CD8-positive, alpha-beta memory T cell (primary cell): ENCODE measurements around the gene ILRUN. TPM values are rescaled to one million over a fixed set of nuclear protein-coding genes. Genes with fewer than 3 reads are reported as not detected.
"Not testable (repeated sequence)": the region's sequence is repeated elsewhere in the genome, so short reads cannot be mapped to it uniquely, and the experiment has no call there.

Source experiments
- CTCF ChIA-PET: fragments of 350-600 bp; sonication (Branson Sonifier 250); formaldehyde crosslinking; loops from one replicate; lab custom pipeline; 2021; ENCODE audit warnings: antibody characterized with exemption; lab: Charles Lee
- POLR2A ChIA-PET: fragments of 350-600 bp; sonication (Branson Sonifier 250); formaldehyde crosslinking; loops from one replicate; lab custom pipeline; 2021; ENCODE audit warnings: antibody characterized with exemption; lab: Charles Lee
- DNase-seq, 5 donors: peaks; one replicate each; pipeline versions ENCODE4 v3.0.0 to v3.0.0-alpha.2; 2020 to 2022; ENCODE audit warnings: mixed read lengths in 1 of 5
- H3K27ac ChIP-seq: one replicate; pipeline ENCODE4 v1.7.0; 2013; ENCODE audit warnings: low read depth, mild to moderate bottlenecking, low read length, moderate library complexity
- H3K27me3 ChIP-seq: 2 replicates; pipeline ENCODE4 v1.7.0; 2013; ENCODE audit warnings: low read length, mild to moderate bottlenecking; ENCODE audit not compliant: insufficient read depth, poor library complexity, severe bottlenecking
- H3K36me3 ChIP-seq: 2 replicates; pipeline ENCODE4 v1.7.0; 2013; ENCODE audit warnings: mild to moderate bottlenecking, low read length, moderate library complexity; ENCODE audit not compliant: insufficient read depth
- H3K4me1 ChIP-seq: 2 replicates; pipeline ENCODE4 v1.7.0; 2013; ENCODE audit warnings: mild to moderate bottlenecking, low read length, moderate library complexity; ENCODE audit not compliant: insufficient read depth
- H3K4me3 ChIP-seq: 2 replicates; pipeline ENCODE4 v1.7.0; 2013; ENCODE audit warnings: mild to moderate bottlenecking, low read length
- H3K9me3 ChIP-seq: 2 replicates; pipeline ENCODE4 v1.7.0; 2013; ENCODE audit warnings: mild to moderate bottlenecking, low read length
- H3K27ac Mint-ChIP-seq, 8 donors: one replicate each; pipeline ENCODE4 v1.8.0; 2020 to 2021; ENCODE audit warnings: mixed read lengths in 8 of 8, mild to moderate bottlenecking in 6 of 8, inconsistent platforms in 3 of 8, moderate library complexity in 3 of 8
- H3K27me3 Mint-ChIP-seq, 2 donors: one replicate each; pipeline ENCODE4 v1.8.0; 2020 to 2021; ENCODE audit warnings: mixed read lengths in 2 of 2, mild to moderate bottlenecking in 1 of 2, moderate library complexity in 1 of 2
- H3K36me3 Mint-ChIP-seq, 3 donors: one replicate each; pipeline ENCODE4 v1.8.0; 2020 to 2021; ENCODE audit warnings: mixed read lengths in 3 of 3, inconsistent platforms in 1 of 3, mild to moderate bottlenecking in 1 of 3
- H3K4me1 Mint-ChIP-seq, 3 donors: one replicate each; pipeline ENCODE4 v1.8.0; 2020 to 2021; ENCODE audit warnings: mixed read lengths in 3 of 3, inconsistent platforms in 1 of 3, mild to moderate bottlenecking in 1 of 3
- H3K4me3 Mint-ChIP-seq, 7 donors: one replicate each; pipeline ENCODE4 v1.8.0; 2020 to 2021; ENCODE audit warnings: mixed read lengths in 7 of 7, mild to moderate bottlenecking in 6 of 7, moderate library complexity in 4 of 7, inconsistent platforms in 2 of 7
- H3K9me3 Mint-ChIP-seq, 5 donors: one replicate each; pipeline ENCODE4 v1.8.0; 2020 to 2022; ENCODE audit warnings: mixed read lengths in 5 of 5, mild to moderate bottlenecking in 3 of 5, moderate library complexity in 2 of 5, inconsistent platforms in 1 of 5
- polyA plus RNA-seq: library from polyadenylated mRNA; unstranded; fragments of 300-500 nt; fragmentation: Illumina TruSeq; gene quantifications from one replicate; pipeline ENCODE4 v1.2.3, GENCODE V29; 2021
- total RNA-seq, 2 experiments: library from RNA; stranded (reverse); gene quantifications; one replicate each; pipeline ENCODE4 v1.2.3, GENCODE V29; 2021

The ILRUN gene
- total and polyA plus RNA-seq, 3 experiments from 2014 or later, result 18.8 to 61.9 (median 53.3) TPM

DNA sequence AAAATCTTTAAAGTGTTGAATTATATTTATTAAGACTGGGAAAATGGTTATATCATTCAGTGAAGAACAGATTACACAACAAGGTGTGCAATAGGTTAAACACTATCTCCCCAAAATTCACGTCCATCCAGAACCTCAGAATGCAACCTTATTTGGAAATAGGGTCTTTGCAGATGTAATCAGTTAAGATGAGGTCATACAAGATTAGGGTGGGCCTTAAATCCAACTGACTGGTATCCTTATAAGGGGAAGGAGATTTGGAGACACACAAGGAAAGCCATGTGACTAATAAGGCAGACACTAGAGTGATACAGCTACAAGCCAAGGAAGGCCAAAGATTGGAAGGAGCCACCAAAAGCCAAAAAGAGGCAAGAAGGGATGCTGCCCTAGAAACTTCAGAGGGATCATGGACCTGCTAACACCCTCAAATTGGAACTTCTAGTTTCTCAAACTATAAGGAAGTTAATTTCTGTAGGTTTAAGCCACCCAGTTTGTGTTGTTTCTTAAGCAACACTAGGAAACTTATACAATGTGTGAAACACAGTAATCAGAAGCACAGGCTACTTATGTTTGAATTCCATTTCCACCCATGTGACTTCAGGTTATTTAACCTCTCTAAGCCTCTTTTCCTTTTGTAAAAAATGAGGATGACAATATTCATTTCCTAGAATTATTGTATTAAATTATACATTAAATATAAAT, 16.9 kb downstream of the ILRUN start:
- no peak for DNase-seq
- no peaks in the 10 kb centered on the region for H3K9me3 Mint-ChIP-seq
- H3K27me3 ChIP-seq, result no peaks in the 10 kb centered on the region
- no peaks in the 10 kb centered on the region for H3K9me3 ChIP-seq
- POLR2A ChIA-PET, result no interaction called here
- CTCF ChIA-PET, result no interaction called here
- no peaks in the 10 kb centered on the region for H3K36me3 ChIP-seq
- peak overlapping the region in 7 of 8 donors; percentile 9 to 82 (median 66) for H3K27ac Mint-ChIP-seq
- peaks cover 0 to 6% (median 2%) of the 10 kb centered on the region in 3 donors for H3K36me3 Mint-ChIP-seq
- no peaks in the 10 kb centered on the region for H3K27me3 Mint-ChIP-seq
- peaks cover 30 to 70% (median 53%) of the 10 kb centered on the region in 3 donors for H3K4me1 Mint-ChIP-seq
- H3K4me3 Mint-ChIP-seq, result peak overlapping the region in 1 of 7 donors; percentile 23
- H3K4me3 ChIP-seq, result no peak overlapping the region
- H3K4me1 ChIP-seq, result peaks cover 34% of the 10 kb centered on the region
- no peak overlapping the region for H3K27ac ChIP-seq

DNA sequence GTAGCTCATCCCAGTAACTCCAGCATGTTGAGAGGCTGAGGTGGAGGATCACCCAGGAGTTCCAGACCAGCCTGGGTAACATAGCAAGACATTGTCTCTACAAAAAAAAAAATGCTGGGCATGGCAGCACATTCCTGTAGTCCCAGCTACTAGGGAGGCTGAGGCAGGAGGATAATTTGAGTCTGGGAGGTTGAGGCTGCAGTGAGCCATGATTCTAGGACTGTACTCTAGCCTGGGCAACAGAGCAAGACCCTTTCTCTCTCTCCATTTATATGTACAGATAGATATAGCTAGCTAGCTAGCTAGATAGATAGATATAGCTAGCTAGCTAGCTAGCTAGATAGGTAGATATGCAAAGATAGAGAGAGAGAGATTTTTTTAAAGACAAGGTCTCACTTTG, 20.4 kb downstream of the ILRUN start:
- H3K4me3 ChIP-seq, result no peak overlapping the region
- no peaks in the 10 kb centered on the region for H3K36me3 ChIP-seq
- Mint-ChIP-seq H3K4me3 (peak overlapping the region in 1 of 7 donors; percentile 55), H3K27me3 (peaks cover 0 to 3% of the 10 kb centered on the region in 2 donors), H3K27ac (peak overlapping the region; percentile 6 to 94 (median 80)), H3K4me1 (peaks cover 53 to 78% (median 77%) of the 10 kb centered on the region in 3 donors), H3K36me3 (peaks cover 0 to 7% (median 2%) of the 10 kb centered on the region in 3 donors), H3K9me3 (peaks cover 0 to 2% (median 0%) of the 10 kb centered on the region in 5 donors)
- no peak for DNase-seq
- CTCF ChIA-PET, result interaction anchor here (1.2 to 4.8 kb wide), 2 partner anchors 19 to 81 kb away, joined by 3 to 20 read pairs; partner anchors contain the start of gene SNRPC
- H3K27ac ChIP-seq, result no peak overlapping the region
- peaks cover 59% of the 10 kb centered on the region for H3K4me1 ChIP-seq
- no peaks in the 10 kb centered on the region for H3K27me3 ChIP-seq
- H3K9me3 ChIP-seq, result no peaks in the 10 kb centered on the region
- POLR2A ChIA-PET, result interaction anchor here (1.5 kb wide), 1 partner anchor 9 kb away, joined by 3 read pairs; no protein-coding TSS in a partner anchor

GRCh38 chr6:34674930-34675329, 21.6 kb downstream of the ILRUN start:
- not testable (repeated sequence) for H3K9me3 ChIP-seq, H3K27me3 Mint-ChIP-seq, H3K27ac ChIP-seq, H3K9me3 Mint-ChIP-seq, H3K36me3 ChIP-seq, DNase-seq, H3K27me3 ChIP-seq, H3K36me3 Mint-ChIP-seq, H3K4me3 ChIP-seq
- H3K4me1 ChIP-seq, result peaks cover 67% of the 10 kb centered on the region
- POLR2A ChIA-PET, result interaction anchor here (0.6 to 4.8 kb wide), 3 partner anchors 11 to 21 kb away, joined by 3 to 29 read pairs (median 5); no protein-coding TSS in a partner anchor
- peak overlapping the region in 2 of 7 donors; percentile 30 to 70 for H3K4me3 Mint-ChIP-seq
- CTCF ChIA-PET, result interaction anchor here (4.8 kb wide), 1 partner anchor 18 kb away, joined by 20 read pairs; no protein-coding TSS in a partner anchor
- peak overlapping the region; percentile 85 to 99 (median 94) for H3K27ac Mint-ChIP-seq
- peaks cover 58 to 77% (median 74%) of the 10 kb centered on the region in 3 donors for H3K4me1 Mint-ChIP-seq

- DNase-seq, result no peak
- peaks cover 0 to 9% (median 2%) of the 10 kb centered on the region in 3 donors for H3K36me3 Mint-ChIP-seq
- peak overlapping the region; percentile 49 to 90 (median 77) for H3K4me3 Mint-ChIP-seq
- Histone ChIP-seq H3K4me3 (no peak overlapping the region), H3K9me3 (no peaks in the 10 kb centered on the region), H3K36me3 (no peaks in the 10 kb centered on the region), H3K27me3 (no peaks in the 10 kb centered on the region), H3K4me1 (peaks cover 63% of the 10 kb centered on the region), H3K27ac (peak overlapping the region; percentile 58)
- POLR2A ChIA-PET, result interaction anchor here (1.1 to 4.8 kb wide), 3 partner anchors 17 to 82 kb away, joined by 5 to 29 read pairs (median 7); partner anchors contain the start of gene ILRUN
- H3K27me3 Mint-ChIP-seq, result peaks cover 0 to 3% of the 10 kb centered on the region in 2 donors
- peaks cover 55 to 77% (median 71%) of the 10 kb centered on the region in 3 donors for H3K4me1 Mint-ChIP-seq
- H3K9me3 Mint-ChIP-seq, result peaks cover 0 to 2% (median 0%) of the 10 kb centered on the region in 5 donors
- CTCF ChIA-PET, result interaction anchor here (1.1 to 4.8 kb wide), 4 partner anchors 17 to 147 kb away, joined by 4 to 20 read pairs (median 6); partner anchors contain the start of genes ILRUN and SNRPC
- H3K27ac Mint-ChIP-seq, result peak overlapping the region; percentile 85 to 99 (median 94)
Measured at GRCh38 chr6:34674268-34674639, 22.3 kb downstream of the ILRUN start.

GRCh38 chr6:34673064-34673463, 23.5 kb downstream of the ILRUN start:
- Histone ChIP-seq H3K27ac (peak overlapping the region; percentile 58), H3K4me1 (peaks cover 63% of the 10 kb centered on the region), H3K9me3 (no peaks in the 10 kb centered on the region), H3K4me3 (peak overlapping the region; percentile 38), H3K36me3 (no peaks in the 10 kb centered on the region), H3K27me3 (no peaks in the 10 kb centered on the region)
- peak in 1 of 5 donors; percentile 34 for DNase-seq
- ChIA-PET CTCF (interaction anchor here (0.7 to 4.8 kb wide), 4 partner anchors 16 to 405 kb away, joined by 3 to 20 read pairs (median 6); partner anchors contain the start of gene ILRUN), POLR2A (interaction anchor here (1.7 to 4.8 kb wide), 2 partner anchors 16 to 23 kb away, joined by 7 to 29 read pairs; partner anchors contain the start of gene ILRUN)
- Mint-ChIP-seq H3K4me3 (peak overlapping the region; percentile 70 to 90 (median 82)), H3K27ac (peak overlapping the region; percentile 89 to 99 (median 96)), H3K36me3 (peaks cover 0 to 7% (median 2%) of the 10 kb centered on the region in 3 donors), H3K27me3 (peaks cover 0 to 3% of the 10 kb centered on the region in 2 donors), H3K4me1 (peaks cover 59 to 76% (median 70%) of the 10 kb centered on the region in 3 donors), H3K9me3 (peaks cover 0 to 2% (median 0%) of the 10 kb centered on the region in 5 donors)

GRCh38 chr6:34672657-34673043, 23.9 kb downstream of the ILRUN start:
- ChIA-PET POLR2A (interaction anchor here (1.7 to 4.8 kb wide), 2 partner anchors 16 to 24 kb away, joined by 7 to 29 read pairs; partner anchors contain the start of gene ILRUN), CTCF (interaction anchor here (1.3 to 4.8 kb wide), 3 partner anchors 15 to 213 kb away, joined by 3 to 20 read pairs (median 8); partner anchors contain the start of gene ILRUN)
- Histone ChIP-seq H3K4me1 (peaks cover 63% of the 10 kb centered on the region), H3K4me3 (peak overlapping the region; percentile 38), H3K9me3 (no peaks in the 10 kb centered on the region), H3K27me3 (no peaks in the 10 kb centered on the region), H3K36me3 (no peaks in the 10 kb centered on the region), H3K27ac (peak overlapping the region; percentile 58)
- Mint-ChIP-seq H3K9me3 (peaks cover 0 to 2% (median 0%) of the 10 kb centered on the region in 5 donors), H3K27ac (peak overlapping the region; percentile 89 to 99 (median 96)), H3K36me3 (peaks cover 0 to 6% (median 2%) of the 10 kb centered on the region in 3 donors), H3K27me3 (peaks cover 0 to 3% of the 10 kb centered on the region in 2 donors), H3K4me3 (peak overlapping the region; percentile 70 to 90 (median 82)), H3K4me1 (peaks cover 62 to 79% (median 75%) of the 10 kb centered on the region in 3 donors)
- no peak for DNase-seq

DNA sequence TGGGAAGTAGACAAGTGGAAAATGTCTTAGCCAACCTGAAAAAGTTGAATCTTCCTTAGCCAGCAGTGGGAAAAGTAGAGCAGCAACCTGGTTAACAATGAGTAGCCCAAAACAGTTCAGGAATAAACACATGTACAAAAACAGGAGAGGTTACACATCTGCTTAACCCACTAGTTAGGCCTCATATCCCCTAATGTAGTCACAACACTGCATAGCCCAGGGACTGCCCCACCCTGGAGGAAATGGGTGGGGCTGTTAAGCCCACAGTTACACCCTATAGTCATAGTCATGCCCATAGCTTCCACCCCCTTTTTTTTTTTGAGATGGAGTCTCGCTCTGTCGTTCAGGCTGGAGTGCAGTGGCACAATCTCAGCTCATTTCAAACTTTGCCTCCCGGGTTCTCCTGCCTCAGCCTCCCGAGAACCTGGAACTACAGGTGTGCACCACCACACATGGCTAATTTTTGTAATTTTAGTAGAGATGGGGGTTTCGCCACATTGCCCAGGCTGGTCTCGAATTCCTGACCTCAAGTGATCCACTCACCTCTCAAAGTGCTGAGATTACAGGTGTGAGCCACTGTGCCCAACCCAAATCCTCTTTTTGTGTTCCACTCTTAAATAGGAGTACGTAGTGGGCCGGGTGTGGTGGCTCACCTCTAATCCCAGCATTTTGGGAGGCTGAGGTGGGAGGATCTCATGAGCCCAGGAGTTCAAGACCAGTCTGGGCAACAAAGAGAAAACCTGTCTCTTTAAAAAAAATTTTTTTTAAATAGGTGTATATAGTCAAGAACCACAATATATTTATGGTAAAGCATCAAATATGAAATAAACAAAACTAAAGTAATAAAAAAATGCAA, 24.5 kb downstream of the ILRUN start:
- peaks cover 0 to 3% of the 10 kb centered on the region in 2 donors for H3K27me3 Mint-ChIP-seq
- DNase-seq, result peak; percentile 65 to 87 (median 76)
- H3K4me3 Mint-ChIP-seq, result peak overlapping the region; percentile 70 to 90 (median 82)
- H3K36me3 Mint-ChIP-seq, result peaks cover 0 to 3% (median under 1%) of the 10 kb centered on the region in 3 donors
- POLR2A ChIA-PET, result interaction anchor here (0.5 to 4.8 kb wide), 6 partner anchors 11 to 435 kb away, joined by 3 to 29 read pairs (median 4); partner anchors contain the start of genes HMGA1 and ILRUN
- CTCF ChIA-PET, result interaction anchor here (1.3 to 4.8 kb wide), 3 partner anchors 15 to 212 kb away, joined by 3 to 20 read pairs (median 8); partner anchors contain the start of gene ILRUN
- Histone ChIP-seq H3K36me3 (no peaks in the 10 kb centered on the region), H3K27me3 (no peaks in the 10 kb centered on the region), H3K27ac (peak overlapping the region; percentile 69), H3K9me3 (no peaks in the 10 kb centered on the region), H3K4me3 (peak overlapping the region; percentile 38), H3K4me1 (peaks cover 63% of the 10 kb centered on the region)
- H3K4me1 Mint-ChIP-seq, result peaks cover 64 to 81% (median 75%) of the 10 kb centered on the region in 3 donors
- H3K9me3 Mint-ChIP-seq, result peaks cover 0 to 2% (median 0%) of the 10 kb centered on the region in 5 donors
- peak overlapping the region; percentile 92 to 99 (median 98) for H3K27ac Mint-ChIP-seq
